Testis (tissue), 2 donors: ENCODE measurements around the gene NEK2.

Source experiments
- POLR2A ChIP-seq: fragments of 450-650 bp; IDR thresholded peaks from one replicate; pipeline ENCODE4 v1.6.1; 2017; ENCODE audit warnings: antibody characterized with exemption, mild to moderate bottlenecking, moderate library complexity
- TF ChIP-seq, protein P1 (sequence below), 3 experiments: fragments of 450-650 bp in 2 of 3; fragments of 200-600 bp in 1 of 3; sonication (generic) in 1 of 3; IDR thresholded peaks; one replicate each; pipeline ENCODE4 v1.5.1; 2016 to 2019; ENCODE audit warnings: antibody characterized with exemption in 3 of 3, mild to moderate bottlenecking in 2 of 3, moderate library complexity in 1 of 3

- TF ChIP-seq POLR2A = no peak
- TF ChIP-seq, protein P1, sequence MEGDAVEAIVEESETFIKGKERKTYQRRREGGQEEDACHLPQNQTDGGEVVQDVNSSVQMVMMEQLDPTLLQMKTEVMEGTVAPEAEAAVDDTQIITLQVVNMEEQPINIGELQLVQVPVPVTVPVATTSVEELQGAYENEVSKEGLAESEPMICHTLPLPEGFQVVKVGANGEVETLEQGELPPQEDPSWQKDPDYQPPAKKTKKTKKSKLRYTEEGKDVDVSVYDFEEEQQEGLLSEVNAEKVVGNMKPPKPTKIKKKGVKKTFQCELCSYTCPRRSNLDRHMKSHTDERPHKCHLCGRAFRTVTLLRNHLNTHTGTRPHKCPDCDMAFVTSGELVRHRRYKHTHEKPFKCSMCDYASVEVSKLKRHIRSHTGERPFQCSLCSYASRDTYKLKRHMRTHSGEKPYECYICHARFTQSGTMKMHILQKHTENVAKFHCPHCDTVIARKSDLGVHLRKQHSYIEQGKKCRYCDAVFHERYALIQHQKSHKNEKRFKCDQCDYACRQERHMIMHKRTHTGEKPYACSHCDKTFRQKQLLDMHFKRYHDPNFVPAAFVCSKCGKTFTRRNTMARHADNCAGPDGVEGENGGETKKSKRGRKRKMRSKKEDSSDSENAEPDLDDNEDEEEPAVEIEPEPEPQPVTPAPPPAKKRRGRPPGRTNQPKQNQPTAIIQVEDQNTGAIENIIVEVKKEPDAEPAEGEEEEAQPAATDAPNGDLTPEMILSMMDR (IDR thresholded peaks at IDR 0.05) = no peak
Measured at GRCh38 chr1:211641044-211641800, 34.2 kb downstream of the NEK2 start.
